Fibroblast of mammary gland (primary cell): ENCODE measurements around the gene CLCN4.

Source experiments
- DNase-seq: peaks from one replicate; pipeline ENCODE4 v3.0.0-alpha.2; 2010; ENCODE audit warnings: low read depth
- H3K4me3 ChIP-seq: 2 replicates; pipeline ENCODE4 v1.5.1; 2011; ENCODE audit warnings: low read depth, mild to moderate bottlenecking, low read length, moderate library complexity; ENCODE audit not compliant: control insufficient read depth
- TF ChIP-seq, protein P1 (sequence below): conservative IDR thresholded peaks from 2 replicates; pipeline ENCODE4 v1.5.1; 2011; ENCODE audit warnings: low read depth, low read length, inconsistent platforms; ENCODE audit not compliant: control insufficient read depth, insufficient read depth

Gene CLCN4

DNA sequence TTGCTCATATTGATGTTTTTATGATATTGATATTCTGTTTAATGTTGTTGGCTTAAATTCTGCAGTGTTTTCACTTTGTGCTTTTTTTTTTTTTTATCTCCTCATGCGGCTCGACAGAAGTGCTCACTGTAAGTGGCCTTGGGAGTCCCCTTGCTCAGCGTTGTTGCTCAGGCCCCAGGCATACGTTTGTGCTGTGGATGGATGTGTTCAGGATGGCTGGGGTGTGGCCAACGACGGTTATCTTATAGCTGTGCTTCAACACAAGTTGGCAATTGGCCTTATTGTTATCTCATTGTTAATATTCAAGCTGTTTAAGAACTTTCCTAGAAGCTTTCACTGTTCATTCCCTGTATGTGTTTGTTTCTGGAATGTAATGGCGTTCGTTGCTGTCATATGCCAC, 36.4 kb upstream of the CLCN4 start:
- DNase-seq: no peak
- TF ChIP-seq, protein P1, sequence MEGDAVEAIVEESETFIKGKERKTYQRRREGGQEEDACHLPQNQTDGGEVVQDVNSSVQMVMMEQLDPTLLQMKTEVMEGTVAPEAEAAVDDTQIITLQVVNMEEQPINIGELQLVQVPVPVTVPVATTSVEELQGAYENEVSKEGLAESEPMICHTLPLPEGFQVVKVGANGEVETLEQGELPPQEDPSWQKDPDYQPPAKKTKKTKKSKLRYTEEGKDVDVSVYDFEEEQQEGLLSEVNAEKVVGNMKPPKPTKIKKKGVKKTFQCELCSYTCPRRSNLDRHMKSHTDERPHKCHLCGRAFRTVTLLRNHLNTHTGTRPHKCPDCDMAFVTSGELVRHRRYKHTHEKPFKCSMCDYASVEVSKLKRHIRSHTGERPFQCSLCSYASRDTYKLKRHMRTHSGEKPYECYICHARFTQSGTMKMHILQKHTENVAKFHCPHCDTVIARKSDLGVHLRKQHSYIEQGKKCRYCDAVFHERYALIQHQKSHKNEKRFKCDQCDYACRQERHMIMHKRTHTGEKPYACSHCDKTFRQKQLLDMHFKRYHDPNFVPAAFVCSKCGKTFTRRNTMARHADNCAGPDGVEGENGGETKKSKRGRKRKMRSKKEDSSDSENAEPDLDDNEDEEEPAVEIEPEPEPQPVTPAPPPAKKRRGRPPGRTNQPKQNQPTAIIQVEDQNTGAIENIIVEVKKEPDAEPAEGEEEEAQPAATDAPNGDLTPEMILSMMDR: no peak
- H3K4me3 ChIP-seq: no peak overlapping the region

DNA sequence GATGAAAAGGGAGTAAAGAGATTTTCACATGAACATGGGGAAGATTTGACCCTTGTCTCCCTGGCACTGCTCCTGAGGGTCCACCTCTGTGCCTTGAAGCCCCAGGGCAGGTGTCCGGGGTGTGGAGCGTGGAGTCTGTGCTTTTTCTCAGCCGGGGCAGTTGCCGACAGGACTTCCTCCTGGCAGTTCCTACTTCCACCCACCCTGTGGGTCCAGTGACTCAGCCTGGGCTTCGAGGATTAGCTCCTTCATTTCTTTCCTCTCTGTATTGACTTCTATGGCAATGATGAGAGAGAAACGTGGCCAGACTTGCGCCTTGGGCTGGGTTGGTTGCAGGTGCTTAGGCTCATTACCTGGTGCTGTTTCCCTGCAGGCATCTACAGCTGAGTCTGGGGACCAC, 35.9 kb upstream of the CLCN4 start:
- TF ChIP-seq, protein P1: no peak
- no peak overlapping the region for H3K4me3 ChIP-seq
- DNase-seq: no peak

DNA sequence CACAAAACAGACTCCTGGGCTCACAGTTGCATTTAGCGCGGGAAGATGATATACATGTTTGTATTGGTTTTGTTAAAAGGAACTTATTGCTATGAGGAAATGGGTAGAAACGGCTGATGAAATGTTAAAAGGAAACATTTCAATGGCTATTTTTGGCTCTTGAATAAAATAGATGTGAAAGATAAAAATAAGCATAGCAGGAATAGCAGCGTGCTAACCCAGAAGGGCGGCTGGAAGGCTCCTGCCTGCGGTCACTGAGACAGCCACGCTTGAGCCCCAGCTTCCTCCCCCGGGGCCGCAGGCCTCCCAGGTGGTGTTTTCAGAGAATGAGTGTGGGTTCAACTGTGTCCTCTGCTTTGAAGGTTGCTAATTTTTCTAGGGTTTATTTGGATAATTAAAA, 35.0 kb upstream of the CLCN4 start:
- no peak for DNase-seq
- no peak overlapping the region for H3K4me3 ChIP-seq
- TF ChIP-seq, protein P1: no peak

DNA sequence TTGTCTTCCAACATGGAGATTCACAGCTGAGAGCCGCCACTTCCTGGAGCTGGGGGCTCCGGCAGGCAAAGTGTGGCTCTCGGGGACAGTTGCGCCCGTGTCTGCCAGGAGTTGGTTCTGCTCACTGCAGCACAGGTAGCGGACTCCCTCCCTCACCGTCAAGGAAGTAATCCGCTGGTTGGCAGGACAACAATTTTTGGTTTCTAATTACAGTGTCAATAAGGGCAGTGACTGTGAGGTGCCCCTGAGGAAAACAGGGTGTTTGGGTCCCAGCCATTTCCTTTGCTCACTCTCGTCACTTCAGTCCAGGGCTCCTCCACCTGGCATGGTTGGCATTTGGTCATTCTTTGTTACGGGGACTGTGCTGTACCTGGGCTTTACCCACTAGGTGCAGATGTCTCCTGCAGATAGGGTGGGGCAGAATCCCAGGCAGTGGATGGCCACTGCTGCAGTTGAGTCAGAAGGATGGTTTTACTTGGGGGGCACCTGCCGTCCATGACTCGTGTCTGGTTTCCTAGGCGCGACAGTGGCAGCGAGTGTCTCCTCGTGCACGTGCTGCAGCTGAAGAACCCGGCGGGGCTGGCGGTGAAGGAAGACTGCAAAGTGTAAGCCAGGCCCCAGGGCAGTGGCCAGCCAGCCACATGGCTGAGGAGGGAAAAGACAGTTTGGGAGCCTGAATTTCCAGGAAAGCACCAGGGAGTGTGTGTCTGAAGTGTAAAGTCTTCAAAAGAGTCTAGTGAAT, 32.1 kb upstream of the CLCN4 start:
- DNase-seq: no peak
- TF ChIP-seq, protein P1: no peak

DNA sequence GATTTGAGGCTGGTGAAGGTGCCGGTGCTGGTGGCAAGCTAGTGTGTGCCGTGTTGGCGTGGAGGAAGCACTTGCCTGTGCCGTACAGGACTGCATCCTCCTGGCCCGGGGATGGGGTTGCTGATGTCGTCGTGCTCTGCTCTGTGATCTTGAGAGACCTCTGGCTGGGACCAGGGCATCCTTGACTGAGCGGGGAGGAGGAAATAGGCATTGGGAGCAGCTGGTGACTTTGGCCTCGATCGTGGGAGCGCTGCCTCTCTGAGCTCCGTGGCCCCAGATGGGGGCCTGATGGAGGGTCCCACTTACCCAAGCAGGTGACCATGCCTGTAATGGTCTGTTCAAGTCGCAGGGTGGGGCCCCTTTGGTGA, 31.5 kb upstream of the CLCN4 start:
- DNase-seq: no peak
- H3K4me3 ChIP-seq: no peak overlapping the region
- TF ChIP-seq, protein P1: no peak

More for the DNA sequence above, 32.1 kb upstream of the CLCN4 start:
- H3K4me3 ChIP-seq: no peak overlapping the region

DNA sequence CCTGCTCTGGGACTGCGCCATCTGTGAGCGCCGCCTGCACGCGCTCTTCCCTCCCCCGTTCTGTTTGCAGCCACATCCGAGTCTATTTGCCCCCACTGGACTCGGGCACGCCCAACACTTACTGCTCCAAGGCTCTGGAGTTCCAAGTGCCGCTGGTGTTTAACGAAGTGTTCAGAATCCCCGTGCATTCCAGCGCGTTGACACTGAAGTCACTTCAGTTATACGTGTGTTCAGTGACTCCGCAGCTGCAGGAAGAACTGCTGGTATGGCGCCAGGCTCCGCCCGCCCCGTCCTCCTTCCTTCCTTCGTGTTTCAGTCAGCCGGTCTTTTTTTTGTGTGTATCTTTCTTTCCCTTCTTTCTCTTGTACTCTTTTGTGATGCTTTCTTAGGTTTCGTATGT, 30.7 kb upstream of the CLCN4 start:
- DNase-seq: no peak
- no peak overlapping the region for H3K4me3 ChIP-seq
- TF ChIP-seq, protein P1: no peak
